NB4 (cell line): ENCODE measurements around the gene ESM1.

Experiments
- DNase-seq: peaks from one replicate; pipeline ENCODE4 v3.0.0; 2010; ENCODE audit warnings: low read depth
- H3K4me3 ChIP-seq: one replicate; pipeline ENCODE4 v1.5.1; 2011; ENCODE audit warnings: mild to moderate bottlenecking, low read depth, low read length, moderate library complexity
- MYC ChIP-seq: IDR thresholded peaks from 2 replicates; pipeline ENCODE4 v1.6.1; 2011; ENCODE audit warnings: low read depth, low read length
- POLR2A ChIP-seq: IDR thresholded peaks from 2 replicates; pipeline ENCODE4 v1.6.1; 2011; ENCODE audit warnings: mild to moderate bottlenecking; ENCODE audit not compliant: insufficient read length; ENCODE audit errors: extremely low read depth
- TF ChIP-seq, protein P1 (sequence below): IDR thresholded peaks from 2 replicates; pipeline ENCODE4 v1.6.1; 2011; ENCODE audit warnings: low read depth, low read length
- TF ChIP-seq, protein P2 (sequence below): IDR thresholded peaks from one replicate; pipeline ENCODE4 v1.5.1; 2012; ENCODE audit warnings: low read depth, low read length

The ESM1 gene

DNA sequence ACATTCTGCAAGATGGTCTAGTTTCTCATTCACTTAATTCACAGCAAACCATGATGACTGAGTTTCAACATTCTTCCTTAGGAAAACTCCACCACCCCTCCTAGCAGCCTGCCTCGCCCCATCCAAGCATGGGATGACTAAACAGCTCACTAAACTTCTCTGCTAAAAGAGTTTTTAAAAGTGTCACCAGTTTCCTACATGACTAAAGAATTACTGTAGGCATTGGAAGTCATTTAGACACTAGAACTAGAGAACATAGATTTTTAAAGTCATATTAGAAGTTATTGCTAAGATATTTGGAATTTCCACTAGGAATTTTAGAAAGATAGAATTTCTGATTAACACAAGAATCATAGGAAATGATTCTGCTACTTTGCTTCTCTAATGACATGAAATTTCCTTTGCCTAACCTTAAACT lies 5.5 kb upstream of the ESM1 start:
- TF ChIP-seq, protein P1, sequence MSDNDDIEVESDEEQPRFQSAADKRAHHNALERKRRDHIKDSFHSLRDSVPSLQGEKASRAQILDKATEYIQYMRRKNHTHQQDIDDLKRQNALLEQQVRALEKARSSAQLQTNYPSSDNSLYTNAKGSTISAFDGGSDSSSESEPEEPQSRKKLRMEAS: no peak
- TF ChIP-seq, protein P2, sequence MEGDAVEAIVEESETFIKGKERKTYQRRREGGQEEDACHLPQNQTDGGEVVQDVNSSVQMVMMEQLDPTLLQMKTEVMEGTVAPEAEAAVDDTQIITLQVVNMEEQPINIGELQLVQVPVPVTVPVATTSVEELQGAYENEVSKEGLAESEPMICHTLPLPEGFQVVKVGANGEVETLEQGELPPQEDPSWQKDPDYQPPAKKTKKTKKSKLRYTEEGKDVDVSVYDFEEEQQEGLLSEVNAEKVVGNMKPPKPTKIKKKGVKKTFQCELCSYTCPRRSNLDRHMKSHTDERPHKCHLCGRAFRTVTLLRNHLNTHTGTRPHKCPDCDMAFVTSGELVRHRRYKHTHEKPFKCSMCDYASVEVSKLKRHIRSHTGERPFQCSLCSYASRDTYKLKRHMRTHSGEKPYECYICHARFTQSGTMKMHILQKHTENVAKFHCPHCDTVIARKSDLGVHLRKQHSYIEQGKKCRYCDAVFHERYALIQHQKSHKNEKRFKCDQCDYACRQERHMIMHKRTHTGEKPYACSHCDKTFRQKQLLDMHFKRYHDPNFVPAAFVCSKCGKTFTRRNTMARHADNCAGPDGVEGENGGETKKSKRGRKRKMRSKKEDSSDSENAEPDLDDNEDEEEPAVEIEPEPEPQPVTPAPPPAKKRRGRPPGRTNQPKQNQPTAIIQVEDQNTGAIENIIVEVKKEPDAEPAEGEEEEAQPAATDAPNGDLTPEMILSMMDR: no peak
- TF ChIP-seq POLR2A: no peak
- no peak for TF ChIP-seq MYC
- DNase-seq: no peak
- H3K4me3 ChIP-seq: no peak overlapping the region

DNA sequence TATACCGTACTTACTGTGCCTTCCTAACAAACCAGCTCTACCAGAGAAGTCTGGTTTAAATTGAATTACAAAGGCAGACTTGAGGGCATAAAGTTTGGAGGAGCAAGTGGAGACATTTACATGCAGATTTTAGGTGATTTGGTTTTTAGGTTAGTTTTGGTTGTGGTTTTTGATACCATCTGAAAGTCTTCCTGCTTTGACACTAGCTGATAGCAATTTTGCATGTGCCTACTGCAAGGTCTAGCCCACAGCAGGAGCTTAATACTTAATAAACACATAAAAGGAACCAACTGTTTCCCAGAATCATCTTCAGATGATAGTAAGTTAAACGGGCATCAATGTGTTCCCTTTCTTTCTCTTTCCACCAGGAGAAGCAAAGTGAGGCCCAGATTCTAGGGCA lies 3.4 kb upstream of the ESM1 start:
- no peak overlapping the region for H3K4me3 ChIP-seq
- TF ChIP-seq, protein P1: no peak
- no peak for TF ChIP-seq POLR2A
- TF ChIP-seq, protein P2: no peak
- no peak for TF ChIP-seq MYC
- no peak for DNase-seq

DNA sequence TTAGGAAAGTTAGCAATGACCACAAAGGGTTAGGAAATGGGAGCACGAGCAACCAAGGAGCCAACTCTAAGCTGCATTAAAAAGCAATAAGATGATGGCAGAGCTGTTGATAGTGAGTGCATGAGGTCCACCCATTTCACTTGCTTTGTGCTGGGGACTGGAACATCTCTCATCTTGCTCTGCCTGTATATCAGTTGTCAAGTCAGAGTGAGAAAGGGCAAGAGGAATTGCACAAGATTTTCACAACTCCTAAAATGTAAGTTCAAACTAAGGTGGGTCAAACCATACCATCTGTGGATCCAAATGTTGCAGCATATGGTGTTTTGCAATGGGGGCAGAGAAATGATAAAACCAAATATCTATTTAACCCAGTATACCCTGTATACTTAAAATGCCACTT lies 2.8 kb upstream of the ESM1 start:
- DNase-seq: no peak
- TF ChIP-seq MYC (no peak), POLR2A (no peak)
- TF ChIP-seq, protein P1: no peak
- TF ChIP-seq, protein P2: no peak
- no peak overlapping the region for H3K4me3 ChIP-seq

DNA sequence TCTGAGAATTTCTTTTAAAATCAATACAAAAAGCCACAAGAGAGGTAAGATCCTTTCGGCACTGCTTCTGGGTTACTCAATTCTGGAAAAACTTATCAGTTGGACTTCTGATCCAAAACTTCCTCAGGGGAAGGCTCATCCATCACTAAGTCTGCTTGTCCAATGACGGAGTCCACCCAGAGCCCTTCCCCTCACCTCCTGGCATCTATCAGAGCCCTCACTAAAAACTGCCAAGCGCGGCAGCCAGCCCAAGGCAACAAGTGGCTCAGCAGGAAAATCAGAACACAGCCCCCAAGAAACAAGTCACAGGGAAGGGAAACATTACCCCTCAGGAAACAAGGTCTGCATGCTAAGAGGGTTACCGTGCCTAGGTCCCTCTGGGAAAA lies 869 bp upstream of the ESM1 start:
- DNase-seq: no peak
- TF ChIP-seq, protein P2: no peak
- no peak for TF ChIP-seq MYC
- TF ChIP-seq, protein P1: no peak
- no peak for TF ChIP-seq POLR2A

DNA sequence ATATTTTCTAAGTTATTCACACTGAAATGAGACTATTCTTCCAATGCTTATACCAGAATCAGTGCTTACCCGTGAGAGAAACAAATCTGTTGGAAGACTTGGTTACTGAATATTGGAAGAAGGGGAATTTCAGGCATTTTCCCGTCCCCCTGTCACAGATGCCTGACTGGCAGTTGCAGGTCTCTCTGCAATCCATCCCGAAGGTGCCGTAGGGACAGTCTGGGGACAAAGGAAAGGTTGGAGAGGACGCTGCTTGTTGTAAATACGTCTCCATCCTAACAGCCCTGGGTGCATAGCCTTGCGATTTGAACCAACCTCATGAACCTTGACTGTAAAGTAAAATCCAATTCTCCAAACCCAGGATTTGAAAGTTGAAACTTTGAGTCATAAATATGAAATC lies 3.5 kb downstream of the ESM1 start:
- TF ChIP-seq POLR2A (no peak), MYC (no peak)
- TF ChIP-seq, protein P2: no peak
- no peak overlapping the region for H3K4me3 ChIP-seq
- DNase-seq: no peak

More for the DNA sequence above, 869 bp upstream of the ESM1 start:
- H3K4me3 ChIP-seq: no peak overlapping the region

DNA sequence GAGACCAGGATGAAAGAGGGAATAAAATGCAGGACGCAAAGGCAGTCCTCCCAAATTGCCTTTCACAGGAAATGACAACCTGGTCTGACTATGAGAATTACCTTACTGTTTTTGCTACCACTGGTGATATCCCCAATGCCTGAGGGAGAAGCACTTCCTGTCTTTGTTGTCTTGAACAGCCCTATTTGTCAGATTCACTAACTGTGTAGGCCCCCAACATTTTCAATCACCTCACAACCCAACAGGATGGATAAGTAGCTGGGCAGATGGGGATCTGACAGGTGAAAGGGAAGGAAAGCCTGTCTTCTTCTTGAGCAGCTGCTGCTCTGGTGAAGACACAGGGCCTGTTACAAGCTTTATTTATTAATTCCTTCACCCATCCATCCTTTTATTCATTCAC lies 9.7 kb downstream of the ESM1 start:
- H3K4me3 ChIP-seq: no peak overlapping the region
- DNase-seq: no peak
- TF ChIP-seq, protein P2: no peak
- TF ChIP-seq MYC: no peak
- no peak for TF ChIP-seq POLR2A
- TF ChIP-seq, protein P1: no peak
